Skin of body (tissue), 2 donors: ENCODE results near the gene SOX30. TPM values are rescaled to one million over a fixed set of nuclear protein-coding genes. Genes with fewer than 3 reads are reported as not detected.
"Not testable (repeated sequence)": the region's sequence is repeated elsewhere in the genome, so short reads cannot be mapped to it uniquely, and the experiment has no call there.

Source experiments
- DNase-seq: peaks from one replicate; lab custom pipeline; 2025; lab: John Stamatoyannopoulos, UW
- total RNA-seq: library from RNA; depleted of rRNA; stranded (reverse); fragments of >200 nt; gene quantifications from one replicate; pipeline ENCODE4 v1.2.3, GENCODE V29; 2014

SOX30 gene
- total RNA-seq: 0.10 TPM

DNA sequence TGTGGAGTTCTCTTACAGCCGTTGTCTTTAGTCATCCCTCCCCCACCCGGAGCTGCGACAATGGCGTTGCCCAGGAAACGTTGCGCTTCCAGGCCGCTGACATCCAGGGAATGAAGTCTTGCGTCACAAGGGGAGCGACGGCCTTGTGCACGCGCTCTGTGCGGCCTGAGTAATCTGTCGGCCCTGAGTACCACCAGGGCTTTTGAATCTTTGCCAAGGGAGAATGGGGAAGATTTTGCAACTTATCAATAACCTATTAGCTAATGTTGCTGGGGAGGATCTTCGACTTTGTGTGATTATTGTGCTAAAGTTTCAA is at the start of gene SOX30:
SOX30 (minus strand) TSS at position 62 of the 316 bp plus-strand sequence. CDS start 360 bp downstream, outside the sequence.
- no peak for DNase-seq

DNA sequence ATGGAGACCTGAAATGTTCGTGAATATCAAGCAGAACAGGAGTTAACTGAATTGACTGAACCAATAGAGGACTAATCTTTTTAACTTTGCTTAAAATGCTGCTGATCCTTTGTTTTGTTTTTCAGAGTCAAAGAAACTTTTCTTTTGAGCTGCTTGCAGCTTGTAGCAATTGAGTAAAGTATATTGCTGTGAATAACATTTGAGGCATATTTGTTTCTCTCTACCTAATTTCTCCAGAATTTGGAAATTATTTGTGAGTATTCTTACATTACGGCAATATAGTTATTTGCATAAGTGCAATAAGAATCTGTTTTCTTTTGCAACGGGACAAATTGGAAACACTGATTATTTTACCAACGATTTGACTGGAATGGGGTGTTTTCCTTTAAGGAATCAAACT is 46.4 kb upstream of the SOX30 start:
- DNase-seq: not testable (repeated sequence)

DNA sequence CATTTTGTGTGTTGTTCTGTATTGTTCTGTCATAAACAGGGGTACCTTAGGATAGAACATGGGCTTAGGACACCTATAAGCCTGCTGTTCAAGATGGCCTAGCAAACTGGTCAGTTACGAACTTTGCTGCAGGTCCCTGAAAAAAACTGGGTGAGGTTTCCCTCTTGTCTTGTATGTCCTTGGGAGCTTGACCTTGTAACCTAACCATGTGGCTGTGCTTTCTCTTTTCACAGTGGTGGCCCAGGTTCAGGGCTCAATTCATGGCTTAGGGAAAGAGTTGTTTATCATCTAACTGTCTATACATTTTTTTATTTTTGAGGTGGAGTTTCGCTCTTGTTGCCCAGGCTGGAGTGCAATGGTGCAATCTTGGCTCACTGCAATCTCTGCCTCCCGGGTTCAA is 43.9 kb upstream of the SOX30 start:
- DNase-seq: not testable (repeated sequence)

DNA sequence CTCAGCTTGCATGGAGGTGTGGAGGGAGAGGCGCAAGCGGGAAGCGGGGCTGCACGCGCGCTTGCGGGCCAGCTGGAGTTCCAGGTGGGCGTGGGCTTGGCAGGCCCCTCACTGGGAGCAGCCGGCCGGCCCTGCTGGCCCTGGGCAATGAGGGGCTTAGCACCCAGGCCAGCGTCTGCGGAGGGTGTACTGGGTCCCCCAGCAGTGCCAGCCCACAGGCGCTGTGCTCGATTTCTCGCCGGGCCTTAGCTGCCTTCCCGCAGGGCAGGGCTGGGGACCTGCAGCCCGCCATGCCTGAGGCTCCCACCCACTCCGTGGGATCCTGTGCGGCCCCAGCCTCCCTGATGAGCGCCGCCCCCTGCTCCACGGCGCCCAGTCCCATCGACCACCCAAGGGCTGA is 41.6 kb upstream of the SOX30 start:
- not testable (repeated sequence) for DNase-seq

DNA sequence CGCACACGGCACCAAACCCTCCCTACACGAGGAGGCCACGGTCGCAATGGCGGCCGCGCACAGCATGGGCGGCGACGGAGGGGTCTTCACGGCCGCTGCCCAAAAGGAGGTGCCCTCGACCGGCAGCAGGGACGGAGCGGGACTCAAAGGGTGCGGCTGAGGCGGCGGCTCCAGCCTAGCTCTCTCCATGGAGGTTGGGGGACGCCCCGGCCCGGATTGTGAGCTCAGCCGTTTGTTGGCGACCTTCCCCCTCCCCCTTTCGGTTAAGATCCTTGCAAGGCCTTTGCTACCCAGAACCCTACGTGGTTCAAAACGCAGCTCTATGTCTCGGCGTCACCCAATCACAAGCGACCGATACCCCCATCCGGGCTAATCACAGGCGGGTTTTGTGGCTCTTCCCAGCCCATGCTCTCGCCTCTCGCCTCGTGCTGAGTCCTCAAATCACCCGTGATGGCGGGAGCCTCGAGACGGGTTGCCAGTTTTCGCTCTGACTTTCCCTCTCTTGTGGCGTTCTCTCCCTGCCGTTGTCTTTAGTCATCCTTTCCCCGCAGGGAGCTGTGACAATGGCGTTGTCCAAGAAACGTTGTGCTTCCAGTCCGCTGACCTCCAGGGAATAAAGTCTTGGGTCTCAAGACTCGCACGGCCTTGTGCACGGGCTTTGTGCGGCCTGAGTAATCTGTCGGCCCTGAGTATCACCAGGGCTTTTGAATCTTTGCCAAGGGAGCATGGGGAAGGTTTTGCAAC is 38.6 kb upstream of the SOX30 start:
- DNase-seq: no peak

DNA sequence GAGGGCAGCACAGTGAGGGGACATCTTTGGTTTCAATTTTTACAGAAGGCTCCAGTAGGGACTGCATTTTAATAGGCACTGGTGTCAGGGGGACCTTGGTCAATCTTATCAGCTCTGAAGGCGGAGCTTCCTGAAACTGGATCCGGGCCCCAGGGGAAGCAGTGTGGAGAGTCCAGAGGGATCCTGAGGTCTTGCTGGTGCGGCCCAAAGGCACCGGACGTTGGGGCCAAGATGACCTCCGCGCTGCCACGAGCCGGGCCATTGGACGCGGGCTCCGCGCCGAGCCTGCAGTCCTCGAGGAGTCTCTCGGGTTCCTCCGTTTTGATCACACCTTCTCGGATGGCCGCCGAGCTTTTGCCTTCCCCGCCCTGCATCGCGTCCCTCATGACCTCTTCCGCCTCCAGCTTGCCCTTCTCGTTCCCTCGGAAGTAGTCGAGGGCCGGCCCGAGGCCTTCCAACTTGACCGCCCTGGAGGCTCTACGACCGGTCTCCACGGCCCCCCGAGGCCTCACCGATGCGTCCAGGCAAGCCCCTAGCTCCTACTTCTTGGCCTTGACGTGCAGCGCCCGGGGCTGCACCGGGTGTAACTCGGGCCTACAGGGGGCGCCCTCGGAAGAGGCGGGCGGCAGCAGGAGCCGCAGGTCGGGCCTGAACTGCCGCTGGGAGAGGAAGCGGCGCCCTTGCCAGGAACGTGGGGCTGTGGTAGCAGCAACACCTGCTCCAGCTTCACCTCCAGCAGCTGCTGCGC is 37.9 kb upstream of the SOX30 start:
- no peak for DNase-seq

DNA sequence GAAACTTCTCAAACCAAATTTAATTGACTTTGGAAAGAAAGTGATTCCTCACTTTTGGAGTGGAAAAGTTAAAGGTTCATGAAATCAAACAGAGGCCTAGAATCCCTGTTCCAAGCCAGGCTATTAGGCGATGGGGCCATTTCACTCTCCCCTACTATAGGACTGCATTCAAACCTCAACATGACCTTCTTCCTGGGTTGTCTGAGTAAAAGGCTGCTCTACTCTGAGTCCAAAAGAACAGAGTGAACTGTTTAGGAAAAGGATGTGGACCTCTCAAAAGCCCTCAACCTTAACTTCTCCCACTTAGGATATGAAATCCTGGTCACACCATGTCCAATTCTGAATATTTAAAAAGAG is 34.9 kb upstream of the SOX30 start:
- no peak for DNase-seq

DNA sequence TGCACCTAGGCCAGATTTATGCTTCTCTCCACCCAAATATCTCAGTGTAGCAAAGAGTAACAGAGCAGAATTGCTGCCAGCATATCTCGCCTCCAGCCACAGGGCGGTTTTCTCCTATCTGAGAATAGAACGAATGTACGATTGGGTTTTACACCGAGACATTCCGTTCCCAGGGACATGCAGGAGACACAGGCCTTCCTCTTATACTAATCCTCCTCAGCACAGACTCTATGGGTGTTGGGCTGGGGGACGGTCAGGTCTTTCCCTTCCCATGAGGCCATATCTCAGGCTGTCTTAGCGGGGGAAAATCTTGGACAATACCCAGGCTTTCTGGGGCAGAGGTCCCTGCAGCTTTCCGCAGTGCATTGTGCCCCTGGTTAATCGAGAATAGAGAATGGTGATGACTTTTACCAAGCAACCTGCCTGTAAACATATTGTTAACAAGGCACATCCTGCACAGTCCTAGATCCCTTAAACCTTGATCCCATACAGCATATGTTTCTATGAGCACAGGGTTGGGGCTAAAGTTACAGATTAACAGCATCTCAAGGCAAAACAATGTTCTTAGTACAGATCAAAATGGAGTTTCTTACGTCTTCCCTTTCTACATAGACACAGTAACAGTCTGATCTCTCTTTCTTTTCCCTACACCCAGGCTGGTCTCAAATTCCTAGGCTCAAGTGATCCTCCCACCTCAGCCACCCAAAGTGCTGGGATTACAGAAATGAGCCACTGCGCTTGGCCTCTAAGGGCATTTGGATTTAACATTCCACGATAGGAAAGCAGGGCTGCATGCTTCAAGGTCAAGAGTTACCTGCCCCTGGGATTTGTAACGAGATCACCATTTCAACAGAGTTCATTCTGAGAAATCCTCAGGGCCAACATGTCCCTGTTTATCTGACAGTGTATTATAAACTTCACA is 34.3 kb upstream of the SOX30 start:
- not testable (repeated sequence) for DNase-seq

DNA sequence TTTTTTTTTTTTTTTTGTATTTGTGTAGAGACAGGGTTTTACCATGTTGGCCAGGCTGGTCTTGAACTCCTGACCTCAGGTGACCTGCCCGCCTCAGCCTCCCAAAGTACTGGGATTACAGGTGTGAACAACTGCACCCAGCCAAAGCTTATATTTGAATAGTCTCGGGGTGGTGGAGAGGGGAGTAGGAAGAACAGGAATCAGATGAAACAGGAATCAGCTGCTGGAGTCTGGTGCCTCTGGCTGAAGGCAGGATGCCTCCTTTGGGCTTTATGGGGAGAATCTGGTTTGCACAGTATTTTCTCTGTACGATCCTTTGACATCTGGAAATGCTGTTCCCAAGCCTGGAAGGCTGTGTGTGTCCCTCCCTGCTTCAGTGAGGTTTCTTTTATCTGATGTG is 30.0 kb upstream of the SOX30 start:
- peak; percentile 4 for DNase-seq

DNA sequence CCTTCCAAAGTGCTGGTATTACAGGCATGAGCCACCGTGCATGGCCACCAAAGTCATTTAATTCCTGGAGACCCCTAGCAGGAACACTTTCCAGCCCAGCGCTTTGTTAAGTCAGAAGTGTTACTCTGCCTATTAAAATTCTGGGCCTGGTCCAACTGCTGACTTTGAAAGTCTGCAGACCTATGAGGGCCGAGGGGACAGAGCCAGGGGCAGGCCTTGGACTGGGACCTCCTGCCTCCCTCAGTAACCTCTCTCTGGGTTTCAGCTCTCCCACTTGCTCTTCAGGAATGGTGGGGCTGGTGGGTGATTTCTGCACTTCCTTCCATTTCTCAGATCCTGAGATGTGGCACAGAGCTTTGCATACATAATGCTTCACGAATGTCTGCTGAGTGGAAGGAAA is 28.8 kb upstream of the SOX30 start:
- DNase-seq: no peak

DNA sequence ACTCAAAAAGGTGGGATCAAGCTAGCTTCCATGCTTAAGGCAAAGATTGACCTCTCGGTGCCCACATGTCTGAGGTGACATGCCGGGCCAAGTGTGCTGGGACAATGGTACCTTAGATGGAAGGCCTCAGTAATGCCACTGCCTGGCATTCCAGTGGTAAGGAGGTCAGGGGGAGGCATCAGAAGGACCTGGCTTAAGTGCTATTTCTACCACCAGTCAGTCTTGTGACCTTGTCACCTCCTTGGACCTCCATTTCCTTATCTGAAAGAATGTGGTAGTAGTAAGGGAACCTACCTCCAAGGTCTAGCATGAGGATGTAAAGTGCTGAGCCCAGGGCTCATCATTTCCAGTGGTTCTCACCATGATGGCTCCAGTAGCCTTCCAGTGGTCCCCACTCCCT is 28.0 kb upstream of the SOX30 start:
- no peak for DNase-seq

DNA sequence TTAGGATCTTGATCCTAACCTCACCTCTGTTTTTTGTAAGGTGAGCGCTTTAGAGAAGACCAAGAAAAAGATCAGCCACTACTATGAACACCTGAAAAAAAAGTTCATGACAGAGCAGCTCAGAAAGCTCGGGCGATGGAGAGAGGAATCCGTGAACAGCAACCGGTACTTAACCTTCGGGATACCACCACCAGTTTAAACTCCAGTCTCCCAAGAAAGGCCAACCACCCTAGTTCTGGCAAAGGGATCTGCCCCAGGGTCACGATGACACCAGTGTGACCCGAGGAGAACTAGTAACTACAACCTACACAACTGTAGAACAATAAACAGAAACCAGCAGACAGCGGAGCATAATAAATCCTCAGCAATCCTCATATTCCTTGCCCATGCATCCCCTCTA is 27.6 kb upstream of the SOX30 start:
- no peak for DNase-seq

DNA sequence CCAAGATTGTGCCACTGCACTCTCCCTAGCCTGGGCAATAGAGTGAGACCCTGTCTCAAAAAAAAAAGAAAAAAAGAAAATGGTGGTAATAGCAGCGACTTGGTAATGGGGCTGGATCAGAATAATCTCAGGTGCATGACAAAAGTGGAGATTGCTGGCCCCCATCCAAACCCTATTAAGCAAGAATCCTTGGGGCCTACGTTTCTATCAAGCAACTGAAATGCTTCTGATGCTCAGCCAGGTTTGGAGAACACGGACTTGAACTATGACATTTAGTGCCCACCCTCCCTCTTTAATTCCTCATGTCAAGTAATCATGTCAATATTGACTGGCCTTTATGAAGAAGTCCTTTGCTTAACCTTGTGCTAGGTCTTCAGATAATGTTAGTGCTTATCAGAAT is 25.7 kb upstream of the SOX30 start:
- no peak for DNase-seq

DNA sequence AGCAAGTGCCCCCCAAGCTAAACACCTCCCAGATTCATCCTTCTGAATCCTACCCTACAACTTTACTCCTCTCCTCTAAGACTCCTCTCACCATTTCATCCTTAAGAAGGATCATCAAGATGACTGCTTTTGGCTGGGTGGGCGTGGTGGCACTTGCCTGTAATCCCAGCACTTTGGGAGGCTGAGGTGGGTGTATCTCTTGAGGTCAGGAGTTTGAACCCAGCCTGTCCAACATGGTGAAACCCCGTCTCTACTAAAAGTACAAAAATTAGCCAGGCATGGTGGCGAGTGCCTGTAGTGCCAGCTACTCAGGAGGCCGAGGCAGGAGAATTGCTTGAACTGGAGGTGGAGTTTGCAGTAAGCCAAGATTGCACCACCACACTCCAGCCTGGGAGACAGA is 22.1 kb upstream of the SOX30 start:
- DNase-seq: not testable (repeated sequence)

DNA sequence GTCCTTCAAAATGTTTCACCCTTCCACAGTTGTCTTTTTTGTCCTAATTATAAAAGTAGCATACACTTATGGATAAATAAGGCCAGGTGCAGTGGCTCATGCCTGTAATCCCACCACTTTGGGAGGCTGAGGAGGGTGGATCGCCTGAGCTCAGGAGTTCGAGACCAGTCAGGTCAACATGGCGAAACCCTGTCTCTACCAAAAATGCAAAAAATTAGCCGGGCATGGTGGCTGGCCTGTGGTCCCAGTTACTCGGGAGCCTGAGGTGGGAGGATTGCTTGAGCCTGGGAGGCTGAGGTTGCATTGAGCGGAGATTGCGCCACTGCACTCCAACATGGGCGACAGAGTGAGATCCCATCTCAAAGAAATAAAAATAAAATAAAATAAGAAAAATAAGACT is 20.7 kb upstream of the SOX30 start:
- no peak for DNase-seq

DNA sequence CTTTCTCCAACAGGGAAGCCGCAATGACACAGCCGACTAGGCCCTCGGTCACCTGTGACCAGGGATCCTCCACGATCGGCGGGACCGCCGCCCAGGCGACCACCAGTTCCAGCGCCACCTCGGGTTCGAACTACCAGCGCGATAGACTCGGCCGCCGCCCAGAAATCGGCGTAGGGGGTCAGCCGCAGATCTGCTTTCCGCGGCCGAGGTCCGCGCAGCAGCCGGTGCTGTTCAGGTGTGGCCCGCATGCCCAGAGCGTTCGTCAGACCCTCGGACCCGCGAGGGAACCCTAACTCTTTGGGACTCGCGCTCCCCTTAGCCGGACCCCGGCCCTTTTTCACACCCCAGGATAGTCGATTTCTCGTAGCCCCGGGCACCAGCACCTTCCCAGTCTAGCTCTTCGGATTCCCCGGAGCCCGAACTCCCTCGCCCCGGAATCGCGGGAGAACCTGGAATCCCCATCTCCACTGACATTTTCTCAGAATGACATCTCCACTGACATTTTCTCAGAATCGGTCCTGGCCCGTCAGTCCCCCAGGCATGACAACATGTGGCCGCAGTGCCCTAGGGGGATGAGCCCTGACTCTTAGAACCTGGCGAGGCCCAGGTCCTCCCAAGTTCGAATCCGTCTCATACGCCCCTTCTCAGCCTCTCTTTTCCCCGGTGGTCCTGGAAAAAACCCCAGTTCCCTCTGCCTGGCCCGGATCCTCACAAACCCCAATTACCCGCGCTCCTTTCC is 19.5 kb upstream of the SOX30 start:
- DNase-seq: no peak

DNA sequence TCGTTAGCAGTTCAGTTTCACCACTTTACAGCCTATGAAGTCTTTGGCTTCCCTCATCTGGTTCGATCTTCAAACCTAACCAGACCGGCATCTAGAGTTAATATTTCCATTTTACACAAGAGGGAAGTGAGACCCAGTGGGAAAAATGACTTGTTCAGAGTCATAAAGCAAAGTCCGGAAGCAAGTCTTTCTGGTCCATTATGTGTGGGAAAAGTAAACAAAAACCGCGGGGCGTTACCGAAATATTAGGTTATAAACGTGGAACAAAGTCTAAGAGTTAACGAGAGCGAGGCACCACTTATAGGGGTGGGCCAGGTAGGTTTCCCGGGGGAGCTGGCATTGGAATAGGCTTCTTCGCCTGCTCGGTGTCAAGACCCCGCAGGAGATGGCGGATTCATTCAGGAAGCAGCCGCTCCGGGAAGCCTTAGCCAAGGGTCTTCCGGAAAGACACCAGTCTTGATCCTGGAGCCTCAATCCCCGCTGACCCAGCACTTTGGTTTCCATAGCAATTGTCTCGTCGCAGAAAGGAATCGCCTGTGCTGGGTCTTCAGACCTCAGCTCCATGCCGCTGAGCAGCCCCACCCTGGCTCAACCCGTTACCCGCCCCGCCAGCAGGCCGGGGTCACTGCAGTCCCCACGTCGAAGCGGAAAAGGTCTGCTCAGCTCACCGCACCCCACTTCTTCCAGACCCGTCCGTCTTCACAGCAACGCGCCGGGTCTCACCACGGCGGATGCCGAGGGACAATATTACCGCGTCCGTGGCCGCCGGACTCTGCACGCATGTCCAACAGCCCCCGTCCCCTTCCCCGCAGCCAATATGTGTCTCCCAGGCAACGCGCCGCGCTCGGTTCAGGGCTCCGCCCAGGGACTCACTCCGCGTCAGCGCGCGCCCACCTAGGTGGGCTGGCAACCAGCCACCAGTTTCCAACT is 18.7 kb upstream of the SOX30 start, which contains the start of gene C5orf52:
C5orf52 (plus strand) TSS at position 872 of the 930 bp plus-strand sequence. CDS start 82 bp downstream, outside the sequence.
- no peak for DNase-seq

DNA sequence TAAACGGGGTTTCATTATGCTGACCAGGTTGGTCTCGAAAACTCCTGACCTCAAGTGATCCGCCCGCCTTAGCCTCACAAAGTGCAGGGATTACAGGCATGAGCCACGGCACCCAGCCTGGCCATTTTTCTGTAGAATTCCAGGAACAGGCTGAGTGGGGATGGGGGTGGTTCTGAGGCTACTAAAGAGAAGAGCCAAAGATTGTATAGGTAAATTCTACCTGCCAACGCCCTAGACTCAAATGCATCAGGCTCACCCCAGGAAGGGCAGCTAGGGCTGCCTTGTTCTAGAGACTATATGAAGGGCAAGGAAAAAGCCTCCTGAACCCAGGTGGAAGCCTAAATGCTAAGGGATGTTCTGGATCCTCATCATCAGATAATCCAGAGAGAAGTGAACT is 17.5 kb upstream of the SOX30 start:
- no peak for DNase-seq

DNA sequence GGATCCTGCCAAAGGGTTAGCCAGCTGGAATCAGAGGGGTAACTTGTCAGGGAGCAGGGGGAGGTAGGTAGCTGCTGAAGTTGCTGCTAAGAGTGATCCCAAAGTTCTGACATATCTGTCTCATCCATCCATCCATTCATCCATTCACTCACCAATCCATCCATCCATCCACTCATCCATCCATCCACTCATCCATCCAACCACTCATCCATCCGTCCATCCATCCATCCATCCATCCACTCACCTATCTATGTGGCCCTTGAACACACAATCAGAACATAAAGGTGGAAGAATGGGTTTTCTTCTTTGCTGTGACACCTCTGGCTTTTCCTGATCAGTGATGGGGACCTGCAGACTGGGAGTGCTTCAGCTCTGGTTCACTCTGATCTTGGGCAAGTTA is 16.1 kb upstream of the SOX30 start:
- no peak for DNase-seq

DNA sequence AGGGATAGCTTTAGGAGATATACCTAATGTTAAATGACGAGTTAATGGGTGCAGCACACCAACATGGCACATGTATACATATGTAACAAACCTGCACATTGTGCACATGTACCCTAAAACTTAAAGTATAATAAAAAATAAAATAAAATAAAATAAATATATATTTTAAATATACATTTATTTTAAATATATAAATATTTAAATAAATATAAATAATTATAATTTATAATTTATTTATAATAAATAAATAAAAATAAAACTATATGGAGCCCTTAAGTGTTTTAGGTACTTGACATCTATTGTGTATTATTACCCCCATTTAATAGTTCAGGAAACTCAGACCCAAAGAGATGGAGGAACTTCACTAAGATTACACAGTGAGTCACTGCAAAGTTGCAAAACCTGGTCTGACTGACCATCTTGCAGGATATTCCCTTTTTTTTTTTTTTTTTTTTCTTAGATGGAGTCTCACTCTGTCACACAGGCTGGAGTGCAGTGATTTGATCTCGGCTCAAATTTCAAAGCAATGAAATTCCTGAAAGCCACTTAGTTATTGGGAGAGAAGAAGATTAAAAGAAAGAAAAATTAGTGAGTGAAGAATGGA is 13.3 kb upstream of the SOX30 start:
- DNase-seq: peak; percentile 4
